Stromal cell of bone marrow (primary cell): ENCODE data around the gene HIGD2B.
"Not testable (repeated sequence)": the region's sequence is repeated elsewhere in the genome, so short reads cannot be mapped to it uniquely, and the experiment has no call there.

Experiments used
- DNase-seq: peaks from one replicate; pipeline ENCODE4 v3.0.0-alpha.2; 2012; ENCODE audit warnings: low read depth

The HIGD2B gene, protein sequence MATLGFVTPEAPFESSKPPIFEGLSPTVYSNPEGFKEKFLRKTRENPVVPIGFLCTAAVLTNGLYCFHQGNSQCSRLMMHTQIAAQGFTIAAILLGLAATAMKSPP

DNA sequence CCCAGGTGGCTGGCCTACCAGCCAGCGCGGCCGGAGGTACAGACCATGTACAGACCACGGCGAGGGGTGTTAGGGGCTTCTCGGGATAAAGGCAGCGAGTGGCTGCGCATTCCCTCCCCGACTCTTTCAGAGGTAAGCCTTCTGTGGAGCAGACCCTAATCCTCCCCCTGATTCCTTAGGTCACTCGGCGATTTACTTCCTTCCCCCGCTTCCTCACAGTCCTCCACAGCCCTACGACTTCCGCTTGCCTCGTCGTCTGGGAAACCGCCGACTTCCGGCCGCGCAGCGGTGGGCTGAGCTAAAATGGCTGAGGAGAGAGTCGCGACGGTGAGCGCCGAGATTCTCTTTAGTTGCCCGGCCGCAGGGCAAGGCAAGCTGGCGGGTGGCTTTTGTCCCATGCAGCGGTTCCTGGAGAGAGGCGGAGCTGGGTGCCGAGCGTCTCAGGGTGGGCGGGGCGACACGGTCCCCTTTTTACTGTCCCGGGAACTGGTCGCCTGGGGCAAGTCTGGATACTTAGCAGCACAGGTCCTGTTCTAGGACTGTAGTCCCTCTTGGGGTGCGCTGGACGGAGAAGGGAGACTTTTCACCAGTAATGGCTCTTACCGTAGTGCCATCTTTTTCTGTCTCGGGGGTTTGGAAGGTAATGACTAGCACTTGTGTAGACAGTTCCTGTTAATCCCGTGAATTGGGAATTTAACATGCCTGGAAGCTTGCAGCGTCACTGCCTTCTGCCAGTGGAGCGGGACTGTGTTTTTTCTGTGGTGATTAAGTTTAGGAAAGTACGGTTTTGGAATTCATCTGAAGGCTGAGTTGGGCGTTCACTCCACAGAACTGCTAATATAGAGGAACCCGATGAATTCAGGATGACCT, at the start of gene HIGD2B, which contains the start of gene BBS4:
HIGD2B (minus strand) TSS at position 258 of the 870 bp plus-strand sequence. CDS start 9,808 bp downstream, outside the sequence.
BBS4 (plus strand) TSS at position 283 of the 870 bp plus-strand sequence; CDS start at position 304, 21 bp downstream.
- peak; percentile 79 for DNase-seq

DNA sequence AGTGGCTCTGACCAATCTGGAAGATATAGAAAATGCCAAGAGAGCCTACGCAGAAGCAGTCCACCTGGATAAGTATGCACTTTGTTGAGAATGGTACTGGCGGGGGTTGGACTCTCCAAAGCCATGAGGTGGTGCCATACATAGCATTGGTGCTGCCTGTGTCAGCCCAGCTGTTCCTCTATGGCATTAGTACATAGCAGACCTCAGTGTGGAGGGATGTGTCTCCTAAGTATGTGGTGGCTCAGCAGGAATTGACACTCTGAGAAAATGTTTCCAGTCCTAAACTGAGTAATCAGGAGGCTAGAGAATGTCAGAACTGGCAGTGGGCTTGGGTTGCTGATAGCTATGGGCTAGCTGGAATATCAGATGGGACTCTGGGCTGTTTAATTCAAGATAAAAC, 49.1 kb upstream of the HIGD2B start:
- DNase-seq: no peak

DNA sequence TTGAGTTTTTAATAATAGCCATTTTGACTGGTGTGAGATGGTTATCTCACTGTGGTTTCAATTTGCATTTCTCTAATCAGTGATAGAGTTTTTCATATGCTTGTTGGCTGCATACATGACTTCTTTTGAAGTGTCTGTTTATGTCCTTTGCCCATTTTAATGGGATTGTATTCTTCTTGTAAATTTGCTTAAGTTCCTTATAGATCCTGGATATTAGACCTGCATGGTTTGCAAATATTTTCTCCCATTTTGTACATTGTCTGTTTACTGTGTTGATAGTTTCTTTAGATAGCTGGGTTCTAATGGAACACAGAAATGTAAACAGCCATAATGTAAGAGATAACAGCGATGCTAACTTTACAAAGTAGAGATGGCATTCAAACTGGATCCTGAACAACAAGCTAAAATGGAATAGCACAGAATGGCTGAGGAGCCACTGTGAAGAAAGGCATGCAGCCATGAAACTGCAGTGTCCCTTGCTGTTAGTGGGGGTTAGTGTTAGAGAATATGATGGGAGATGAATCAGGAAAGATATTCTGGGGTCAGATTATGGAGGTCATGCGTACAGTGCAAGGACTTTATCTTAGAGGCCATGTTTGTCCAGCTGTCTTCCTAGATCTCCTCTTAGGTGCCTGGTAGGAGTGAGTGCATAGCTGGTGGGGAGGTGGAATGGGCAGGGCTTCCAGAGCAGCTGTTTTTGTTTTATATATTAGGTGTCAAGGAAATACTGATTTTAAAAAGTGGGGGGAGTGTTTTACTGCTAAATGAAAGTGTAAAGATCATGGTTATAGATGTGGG, 48.2 kb upstream of the HIGD2B start:
- no peak for DNase-seq

DNA sequence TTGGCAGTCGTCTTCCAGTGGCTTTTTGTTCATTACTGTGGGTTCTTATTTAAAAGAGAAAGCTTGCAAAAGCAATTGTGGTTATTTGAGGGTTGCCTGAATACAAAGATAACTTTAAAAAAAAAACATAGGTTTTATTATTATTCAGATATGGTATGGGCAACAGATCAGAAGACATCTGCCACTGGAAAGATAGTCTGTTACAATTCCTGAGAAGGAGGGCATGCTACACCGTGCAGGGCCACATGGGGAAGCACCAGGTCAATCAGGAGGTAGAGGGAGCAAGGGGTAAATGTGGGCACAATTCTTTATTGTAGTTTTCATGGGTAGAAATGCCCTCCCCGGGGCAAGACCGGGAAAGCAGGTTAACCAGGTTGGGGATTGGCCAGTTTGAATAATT, 46.5 kb upstream of the HIGD2B start:
- DNase-seq: no peak

DNA sequence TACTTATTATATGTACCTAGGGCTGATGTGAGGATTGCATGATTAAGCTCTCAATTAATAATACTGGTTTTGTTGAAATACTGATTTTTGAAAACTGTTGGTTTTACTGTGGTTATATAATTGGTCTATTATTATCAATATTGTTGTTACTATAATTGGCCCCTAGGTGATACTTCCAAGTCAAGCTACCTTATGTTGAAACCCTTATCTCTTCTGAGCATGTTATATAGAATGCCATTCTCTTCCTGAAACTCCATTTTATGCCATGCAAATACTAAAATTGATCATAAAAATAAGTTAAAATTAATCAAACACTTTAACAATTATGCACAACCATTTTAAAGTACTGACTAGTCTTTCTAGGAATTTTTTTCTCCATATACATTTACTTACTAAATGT, 46.1 kb upstream of the HIGD2B start:
- DNase-seq: no peak

DNA sequence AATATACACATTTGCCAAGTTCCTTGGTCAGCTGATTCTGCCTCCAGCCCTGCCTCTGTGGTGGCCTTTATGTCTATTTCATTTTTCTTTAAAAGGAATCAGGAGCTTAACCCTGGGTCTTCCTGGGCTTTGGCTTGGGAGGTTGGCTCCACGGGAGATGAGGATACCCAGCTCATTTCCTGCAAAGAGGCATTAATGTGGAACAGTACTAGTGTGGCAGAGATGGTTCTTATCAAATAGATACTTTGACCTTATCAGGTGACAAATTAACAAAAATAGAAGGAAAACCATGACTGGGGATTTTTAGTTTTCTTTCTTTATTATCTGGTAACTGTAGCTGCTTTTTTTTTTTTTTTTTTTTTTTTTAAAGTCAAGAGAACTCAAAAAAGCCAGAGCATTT, 42.8 kb upstream of the HIGD2B start:
- no peak for DNase-seq

DNA sequence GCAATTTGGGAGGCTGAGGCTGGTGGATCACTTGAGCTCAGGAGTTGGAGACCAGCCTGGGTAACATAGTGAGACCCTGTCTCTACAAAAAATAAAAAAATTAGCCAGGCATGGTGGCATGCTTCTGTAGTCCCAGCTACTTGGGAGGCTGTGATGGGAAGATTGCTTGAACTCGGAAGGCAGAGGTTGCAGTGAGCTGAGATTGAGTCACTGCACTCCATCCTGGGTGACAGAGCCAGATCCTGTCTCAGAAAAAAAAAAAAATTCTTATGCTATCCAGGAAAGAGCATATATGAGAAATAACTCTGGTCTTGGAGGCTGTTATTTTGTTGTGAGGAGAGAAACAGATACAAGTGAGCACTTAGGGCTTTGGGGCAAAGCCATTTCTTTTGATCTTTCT, 42.3 kb upstream of the HIGD2B start:
- not testable (repeated sequence) for DNase-seq

DNA sequence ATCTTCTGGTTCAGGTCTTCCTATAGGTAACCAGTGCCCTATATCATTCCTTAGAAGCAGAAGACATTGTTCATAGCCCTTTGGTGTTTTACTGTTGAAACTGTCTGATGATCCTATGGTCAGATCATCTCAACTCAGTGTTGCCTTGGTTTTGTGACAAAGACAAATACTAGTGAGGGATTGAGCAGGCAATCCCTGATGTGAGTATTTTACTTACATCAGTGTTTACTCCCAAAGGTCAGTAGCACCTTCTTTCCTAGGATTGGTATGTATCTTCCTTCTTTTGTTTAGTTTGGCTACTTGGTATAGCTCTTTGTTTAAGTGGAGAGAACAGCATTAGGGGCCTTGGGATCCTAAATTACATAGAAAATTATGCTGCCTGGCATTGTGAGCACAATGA, 41.2 kb upstream of the HIGD2B start:
- DNase-seq: no peak

DNA sequence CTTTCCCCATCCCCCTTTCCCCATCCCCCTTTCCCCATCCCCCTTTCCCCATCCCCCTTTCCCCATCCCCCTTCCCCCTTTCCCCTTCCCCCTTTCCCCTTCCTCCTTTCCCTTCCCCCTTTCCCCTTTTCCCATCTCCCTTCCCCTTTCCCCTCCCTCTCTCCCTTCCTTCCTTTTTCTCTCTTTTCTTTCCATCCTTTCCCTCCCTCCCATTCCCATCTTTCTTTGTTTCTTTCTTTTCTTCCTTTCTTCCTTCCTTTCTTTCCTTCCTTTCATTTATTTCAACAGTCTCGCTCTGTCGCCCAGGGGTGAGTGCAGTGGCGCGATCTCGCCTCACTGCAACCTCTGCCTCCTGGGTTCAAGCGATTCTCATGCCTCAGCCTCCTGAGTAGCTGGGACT, 39.9 kb upstream of the HIGD2B start:
- not testable (repeated sequence) for DNase-seq

DNA sequence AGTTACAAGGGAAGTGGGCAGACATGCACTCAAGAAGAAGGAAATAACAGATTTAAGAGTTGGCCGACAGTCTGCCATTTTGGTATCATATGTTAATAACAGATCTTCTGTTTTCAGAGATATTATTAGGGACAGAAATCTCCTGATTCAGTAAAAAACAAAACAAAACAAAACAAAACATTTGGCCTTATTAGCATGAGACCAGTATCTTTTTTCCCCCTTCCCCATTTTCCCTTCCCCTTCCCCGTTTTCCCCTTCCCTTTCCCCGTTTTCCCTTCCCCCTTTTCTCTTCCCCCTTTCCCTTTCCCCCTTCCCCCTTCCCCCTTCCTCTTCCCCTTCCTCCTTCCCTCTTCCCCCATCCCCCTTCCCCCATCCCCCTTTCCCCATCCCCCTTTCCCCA, 39.5 kb upstream of the HIGD2B start:
- no peak for DNase-seq

DNA sequence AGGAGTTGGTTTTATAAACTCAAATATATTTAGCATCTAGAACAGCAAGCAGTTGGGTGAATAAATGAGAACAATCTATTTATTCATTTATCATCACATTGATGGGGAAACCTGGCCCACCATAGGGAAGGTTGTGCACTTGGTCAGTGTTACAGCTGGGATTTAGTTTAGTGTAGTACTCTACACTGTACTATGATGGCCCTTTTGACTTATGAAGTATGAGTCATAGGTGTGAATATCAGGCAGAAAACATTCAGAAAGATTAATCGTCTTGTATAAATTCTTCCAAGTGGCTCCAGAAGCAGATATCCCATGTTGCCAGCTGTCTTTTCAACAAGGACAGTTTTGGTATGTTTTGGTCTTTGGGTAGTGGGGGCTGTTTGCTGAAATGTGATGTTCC, 38.0 kb upstream of the HIGD2B start:
- no peak for DNase-seq

DNA sequence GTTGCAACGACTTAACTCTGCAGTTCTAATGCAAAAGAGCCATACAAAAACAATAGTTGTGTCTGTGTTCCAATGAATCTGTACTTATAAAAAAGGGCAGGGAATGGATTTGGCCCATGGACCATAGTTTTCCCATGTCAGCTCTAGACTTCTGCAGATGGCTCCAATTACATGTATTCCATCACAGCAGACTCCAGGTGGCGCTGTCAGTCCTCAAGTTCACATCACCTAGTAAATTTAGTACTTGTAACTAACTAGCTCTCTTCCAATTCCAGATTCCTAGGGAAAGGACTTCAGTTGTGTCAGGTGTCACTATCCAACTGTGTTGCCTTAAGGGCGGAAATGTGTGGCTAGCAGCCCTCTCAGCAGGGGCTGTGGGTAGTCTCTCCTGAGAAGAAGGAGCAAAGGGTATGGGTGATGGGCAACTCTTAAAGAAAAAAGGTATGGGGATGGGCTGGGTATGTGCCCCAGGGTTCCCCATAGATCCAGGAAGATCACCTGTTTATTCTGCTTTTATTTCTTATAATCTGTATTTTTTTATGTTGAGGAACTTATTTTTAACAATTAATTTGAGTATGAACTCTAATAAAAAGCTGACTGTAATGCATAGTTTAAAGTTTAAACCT, 36.2 kb upstream of the HIGD2B start:
- DNase-seq: peak; percentile 67

DNA sequence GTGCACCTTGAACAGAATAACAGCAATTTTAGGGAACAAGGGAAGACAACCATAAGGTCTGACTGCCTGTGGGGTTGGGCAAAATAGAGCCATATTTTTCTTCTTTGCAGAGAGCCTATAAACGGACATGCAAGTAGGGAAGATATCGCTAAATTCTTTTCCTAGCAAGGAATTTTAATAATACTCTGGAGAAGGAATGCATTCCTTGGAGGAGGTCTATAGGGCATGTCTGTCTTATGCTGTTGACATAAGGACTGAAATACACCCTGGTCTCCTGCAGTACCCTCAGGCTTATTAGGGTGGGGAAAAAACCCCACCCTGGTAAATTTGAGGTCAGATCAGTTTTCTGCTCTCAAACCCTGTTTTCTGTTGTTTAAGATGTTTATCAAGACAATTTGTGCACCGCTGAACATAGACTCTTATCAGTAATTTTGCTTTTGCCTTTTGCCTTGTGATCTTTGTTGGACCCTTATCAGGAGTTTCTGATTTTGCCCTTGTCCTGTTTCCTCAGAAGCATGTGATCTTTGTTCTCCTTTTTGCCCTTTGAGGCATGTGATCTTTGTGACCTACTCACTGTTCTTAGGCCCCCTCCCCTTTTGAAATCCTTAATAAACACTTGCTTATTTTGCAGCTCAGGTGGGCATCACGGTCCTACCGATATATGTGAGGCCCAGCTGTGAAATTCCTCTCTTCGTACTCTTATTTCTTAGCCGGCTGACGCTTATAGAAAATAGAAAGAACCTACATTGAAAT, 22.7 kb upstream of the HIGD2B start:
- not testable (repeated sequence) for DNase-seq

DNA sequence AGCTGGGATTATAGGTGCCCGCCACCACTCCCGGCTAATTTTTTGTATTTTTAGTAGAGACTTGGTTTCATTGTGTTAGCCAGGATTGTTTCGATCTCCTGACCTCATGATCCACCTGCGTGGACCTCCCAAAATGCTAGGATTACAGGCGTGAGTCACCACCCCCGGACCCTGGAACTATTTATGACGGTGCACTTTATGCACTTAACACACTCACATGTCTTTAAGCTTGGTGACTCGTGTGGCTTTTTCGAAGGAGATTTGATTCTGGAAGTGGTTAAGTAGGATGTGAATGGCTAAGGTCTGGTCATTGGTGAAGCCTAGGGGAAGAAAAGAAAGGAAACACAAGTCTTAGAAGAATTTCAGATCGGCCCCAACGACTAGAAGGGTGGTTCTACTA, 20.3 kb upstream of the HIGD2B start:
- DNase-seq: no peak

DNA sequence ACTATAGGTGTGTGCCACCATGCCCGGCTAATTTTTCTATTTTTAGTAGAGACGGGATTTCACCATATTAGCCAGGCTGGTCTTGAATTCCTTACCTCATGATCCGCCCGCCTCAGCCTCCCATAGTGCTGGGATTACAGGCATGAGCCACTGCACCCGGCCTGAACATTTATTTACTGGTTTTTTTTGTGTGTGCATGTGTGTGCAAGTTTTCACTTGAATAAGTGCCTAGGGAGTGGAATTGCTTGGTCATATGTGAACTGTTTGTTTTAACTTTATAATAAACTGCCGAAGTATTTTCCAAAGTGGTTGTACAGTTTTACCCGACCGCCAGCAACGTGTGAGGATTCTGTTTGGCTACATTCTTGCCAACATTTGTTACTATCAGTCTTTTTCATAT, 14.1 kb upstream of the HIGD2B start:
- DNase-seq: no peak

DNA sequence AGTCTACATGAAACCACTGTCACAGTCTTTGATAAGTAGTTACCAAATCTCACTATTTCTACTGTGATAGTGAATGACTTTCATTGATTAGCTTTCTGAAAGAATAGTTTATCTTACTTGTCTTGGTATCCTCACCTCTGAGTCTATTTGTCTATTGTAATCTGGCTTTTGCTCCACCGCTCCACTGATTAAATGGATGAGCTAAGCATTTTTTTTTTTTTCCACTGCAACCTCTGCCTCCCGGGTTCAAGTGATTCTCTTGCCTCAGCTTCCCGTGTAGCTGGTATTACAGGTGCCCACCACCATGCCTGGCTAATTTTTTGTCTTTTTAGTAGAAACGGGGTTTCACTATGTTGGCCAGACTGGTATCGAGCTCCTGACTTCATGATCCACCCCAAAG, 13.0 kb upstream of the HIGD2B start:
- no peak for DNase-seq

DNA sequence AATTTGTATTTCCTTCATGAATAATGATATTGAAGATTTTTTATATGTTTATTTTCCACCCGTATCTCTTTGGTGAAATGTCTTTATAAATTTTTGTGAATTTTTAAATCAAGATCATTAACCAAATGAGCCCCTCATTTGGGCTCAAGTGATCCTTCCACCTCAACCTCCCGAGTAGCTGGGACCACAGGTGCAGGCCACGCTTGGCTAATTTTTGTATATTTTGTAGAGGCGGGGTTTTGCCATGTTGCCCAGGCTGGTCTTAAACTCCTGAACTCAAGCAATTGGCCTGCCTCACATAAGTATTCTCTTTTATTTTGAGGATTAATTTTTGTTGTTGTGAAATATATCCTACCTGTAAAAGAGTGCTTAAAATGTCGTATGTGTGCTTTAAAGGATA, 5.0 kb upstream of the HIGD2B start:
- no peak for DNase-seq

DNA sequence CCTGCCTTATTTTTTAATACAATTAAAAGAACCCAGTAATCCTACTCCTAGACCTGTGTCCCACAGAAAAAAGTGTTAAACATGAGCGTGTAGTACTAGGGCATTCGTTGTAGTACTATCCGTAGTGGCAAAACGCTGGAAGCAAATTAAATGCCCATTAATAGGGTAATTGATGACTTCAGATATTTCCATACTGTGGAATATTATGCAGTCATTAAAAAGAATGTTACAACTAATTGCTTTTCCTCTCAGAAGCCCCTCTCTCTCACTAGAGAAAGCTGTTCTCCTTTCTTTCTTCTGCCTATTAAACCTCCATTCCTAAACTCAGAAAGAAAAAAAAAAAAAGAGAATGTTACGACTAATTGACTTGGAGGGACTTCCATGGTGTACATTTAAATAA, 2.7 kb upstream of the HIGD2B start:
- no peak for DNase-seq

DNA sequence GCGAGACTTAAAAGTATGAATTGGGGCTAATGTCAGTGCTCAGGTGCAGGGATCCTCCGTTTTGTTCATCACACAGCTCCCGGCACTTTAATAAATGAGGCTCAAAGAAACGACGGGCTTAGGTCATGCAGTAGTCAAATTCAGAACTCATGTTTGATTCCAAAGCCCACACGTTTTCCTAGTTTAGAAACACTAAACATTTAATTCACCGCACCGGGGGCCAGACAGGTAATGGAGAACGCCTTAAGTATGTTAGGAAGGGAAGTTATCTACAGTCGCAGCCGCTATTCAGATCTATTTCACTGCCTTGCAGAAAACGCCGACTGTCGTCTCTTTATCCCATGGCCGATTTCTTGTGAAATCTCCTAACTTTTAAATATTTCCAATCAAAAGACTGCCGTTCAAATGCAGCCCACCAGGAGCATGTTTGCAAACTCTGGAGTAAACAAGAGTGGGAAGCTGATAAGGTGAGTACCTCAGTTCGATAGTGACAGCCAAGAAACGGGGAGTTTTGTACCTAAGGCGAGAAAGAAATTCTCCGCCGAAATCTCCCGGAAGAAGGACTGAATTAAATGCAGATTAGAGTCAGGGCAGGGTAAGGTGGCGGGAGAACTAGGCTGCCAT, 569 bp downstream of the HIGD2B start:
- no peak for DNase-seq

DNA sequence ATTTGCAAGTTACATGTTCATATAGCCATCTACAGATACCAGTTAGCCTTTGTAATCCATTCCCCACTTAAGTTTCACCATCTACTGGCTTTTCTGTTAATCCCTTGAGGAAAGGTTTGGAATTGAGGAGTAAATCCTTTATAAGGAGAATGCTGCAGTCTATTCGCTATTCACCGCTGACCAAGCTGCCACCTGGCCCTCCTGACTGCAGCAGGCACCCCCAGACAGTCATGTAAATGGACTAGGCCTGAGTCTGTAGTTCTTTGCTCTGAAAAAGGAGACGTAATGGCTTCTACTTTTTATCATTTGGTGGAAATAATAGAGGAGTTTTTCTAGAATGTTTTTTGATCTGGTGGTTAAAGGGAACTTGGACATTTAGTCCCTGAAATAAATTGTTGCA, 3.2 kb downstream of the HIGD2B start:
- DNase-seq: no peak

DNA sequence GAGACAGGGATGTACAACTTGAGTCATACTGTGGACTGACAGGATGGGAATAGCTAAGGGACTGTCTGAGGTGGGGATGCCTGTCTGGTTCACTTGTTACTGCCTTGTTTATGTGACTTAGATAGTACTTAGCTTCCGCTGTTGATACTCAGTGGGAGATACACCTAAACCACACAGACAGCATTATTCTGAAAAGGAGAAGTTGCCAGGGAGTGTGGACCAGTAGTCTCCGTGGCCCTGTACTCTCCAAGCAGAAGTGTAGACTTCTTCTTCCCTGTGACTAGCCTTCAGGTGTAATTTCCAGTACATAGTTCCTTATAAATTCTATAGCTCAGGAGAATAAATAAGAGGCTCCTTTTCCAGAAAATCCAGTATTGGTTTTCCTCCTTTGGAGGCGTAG, 5.1 kb downstream of the HIGD2B start:
- DNase-seq: no peak
